ENCODE results near the gene PHF13. TPM values are rescaled to one million over a fixed set of nuclear protein-coding genes. Genes with fewer than 3 reads are reported as not detected.

Gene PHF13
- total and polyA plus RNA-seq, 12 donors: 3.7 to 12.2 (median 7.6) TPM

DNA sequence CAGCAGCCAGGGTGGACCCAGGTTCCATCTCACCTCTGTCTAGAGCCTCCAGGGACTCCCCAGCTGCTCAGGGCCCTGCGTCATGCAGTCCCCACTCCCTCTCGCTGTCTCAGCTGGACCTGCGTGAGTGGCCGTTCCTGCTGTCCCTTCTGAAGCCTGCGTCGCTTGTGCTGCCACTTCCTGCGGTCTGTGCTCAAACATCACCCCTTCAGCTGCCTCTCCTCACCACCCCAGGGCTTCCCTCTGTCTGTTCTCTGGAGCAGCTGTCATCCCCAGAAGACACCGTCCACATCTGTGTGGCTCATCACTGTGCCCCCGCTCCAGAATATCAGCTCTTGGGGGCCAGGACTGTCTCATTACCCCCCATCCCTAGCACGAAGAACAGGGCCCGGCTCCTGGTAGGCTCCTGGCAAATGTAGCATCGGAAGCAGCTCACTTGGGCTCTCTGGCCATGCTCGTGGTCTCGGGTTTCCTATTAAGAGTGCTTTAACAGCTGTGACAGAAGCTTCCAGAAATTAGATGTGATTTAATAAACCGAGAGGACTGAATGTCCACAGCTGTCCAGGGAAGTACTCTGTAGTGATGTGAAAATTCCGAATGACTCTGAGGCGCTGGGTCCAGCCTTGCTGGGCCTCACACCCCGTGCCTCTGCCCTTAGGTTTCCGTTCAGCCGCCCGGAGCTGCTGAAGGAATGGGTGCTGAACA lies 14.5 kb downstream of the PHF13 start:
- no peak for ATAC-seq
- H3K9me3 ChIP-seq: no peaks in the 10 kb centered on the region
- H3K4me3 ChIP-seq: no peak overlapping the region
- no peak for DNase-seq
- peaks cover 4 to 76% (median 26%) of the 10 kb centered on the region in 9 donors for H3K36me3 ChIP-seq
- peaks cover 8 to 26% (median 22%) of the 10 kb centered on the region in 9 donors for H3K4me1 ChIP-seq
- intact Hi-C loops (cut with DNase I): loop anchor here in 3 of 10 donors (5.0 kb wide), 3 partner anchors 56 to 76 kb away; partner anchors contain the start of genes NOL9 (in 1 of the 3) and TAS1R1 (in 1 of the 3)
- H3K27me3 ChIP-seq: no peaks in the 10 kb centered on the region
- 89 to 93% methylated on average over 21 of the region's 21 CpGs for WGBS, 2 donors
- no peak overlapping the region for H3K27ac ChIP-seq
- TF ChIP-seq, protein P1, sequence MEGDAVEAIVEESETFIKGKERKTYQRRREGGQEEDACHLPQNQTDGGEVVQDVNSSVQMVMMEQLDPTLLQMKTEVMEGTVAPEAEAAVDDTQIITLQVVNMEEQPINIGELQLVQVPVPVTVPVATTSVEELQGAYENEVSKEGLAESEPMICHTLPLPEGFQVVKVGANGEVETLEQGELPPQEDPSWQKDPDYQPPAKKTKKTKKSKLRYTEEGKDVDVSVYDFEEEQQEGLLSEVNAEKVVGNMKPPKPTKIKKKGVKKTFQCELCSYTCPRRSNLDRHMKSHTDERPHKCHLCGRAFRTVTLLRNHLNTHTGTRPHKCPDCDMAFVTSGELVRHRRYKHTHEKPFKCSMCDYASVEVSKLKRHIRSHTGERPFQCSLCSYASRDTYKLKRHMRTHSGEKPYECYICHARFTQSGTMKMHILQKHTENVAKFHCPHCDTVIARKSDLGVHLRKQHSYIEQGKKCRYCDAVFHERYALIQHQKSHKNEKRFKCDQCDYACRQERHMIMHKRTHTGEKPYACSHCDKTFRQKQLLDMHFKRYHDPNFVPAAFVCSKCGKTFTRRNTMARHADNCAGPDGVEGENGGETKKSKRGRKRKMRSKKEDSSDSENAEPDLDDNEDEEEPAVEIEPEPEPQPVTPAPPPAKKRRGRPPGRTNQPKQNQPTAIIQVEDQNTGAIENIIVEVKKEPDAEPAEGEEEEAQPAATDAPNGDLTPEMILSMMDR (IDR thresholded peaks at IDR 0.05): no peak

DNA sequence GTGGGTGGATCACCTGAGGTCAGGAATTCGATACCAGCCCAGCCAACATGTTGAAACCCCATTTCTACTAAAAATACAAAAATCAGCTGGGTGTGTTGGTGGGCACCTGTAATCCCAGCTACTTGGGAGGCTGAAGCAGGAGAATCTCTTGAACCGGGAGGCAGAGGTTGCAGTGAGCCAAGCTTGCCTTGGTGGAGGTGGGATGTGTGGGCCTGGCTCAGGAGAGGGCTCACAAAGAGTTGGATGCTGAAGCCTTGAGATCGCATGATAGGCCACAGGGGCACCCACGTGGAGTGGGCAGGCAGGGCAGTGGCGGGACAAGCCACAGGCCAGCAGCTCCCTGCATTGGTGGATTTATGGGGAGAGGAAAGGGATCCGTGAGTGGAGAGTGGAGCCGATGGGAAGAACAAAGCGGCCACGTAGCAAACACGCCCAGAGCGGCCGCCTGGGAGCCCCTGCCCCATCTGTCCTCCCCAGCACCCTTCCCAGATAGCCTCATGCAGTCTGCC lies 15.5 kb downstream of the PHF13 start:
- no peak for DNase-seq
- 91 to 96% methylated on average over 12 of the region's 12 CpGs for WGBS, 2 donors
- peaks cover 8 to 26% (median 22%) of the 10 kb centered on the region in 9 donors for H3K4me1 ChIP-seq
- no peak overlapping the region for H3K4me3 ChIP-seq
- H3K36me3 ChIP-seq: peaks cover 4 to 76% (median 32%) of the 10 kb centered on the region in 9 donors
- no peaks in the 10 kb centered on the region for H3K9me3 ChIP-seq
- H3K27me3 ChIP-seq: no peaks in the 10 kb centered on the region
- no peak for ATAC-seq
- TF ChIP-seq, protein P1 (IDR thresholded peaks at IDR 0.05): no peak
- no peak overlapping the region for H3K27ac ChIP-seq
- intact Hi-C loops (cut with DNase I): loop anchor here in 3 of 10 donors (5.0 kb wide), 3 partner anchors 57 to 77 kb away; partner anchors contain the start of genes NOL9 (in 1 of the 3) and TAS1R1 (in 1 of the 3)

DNA sequence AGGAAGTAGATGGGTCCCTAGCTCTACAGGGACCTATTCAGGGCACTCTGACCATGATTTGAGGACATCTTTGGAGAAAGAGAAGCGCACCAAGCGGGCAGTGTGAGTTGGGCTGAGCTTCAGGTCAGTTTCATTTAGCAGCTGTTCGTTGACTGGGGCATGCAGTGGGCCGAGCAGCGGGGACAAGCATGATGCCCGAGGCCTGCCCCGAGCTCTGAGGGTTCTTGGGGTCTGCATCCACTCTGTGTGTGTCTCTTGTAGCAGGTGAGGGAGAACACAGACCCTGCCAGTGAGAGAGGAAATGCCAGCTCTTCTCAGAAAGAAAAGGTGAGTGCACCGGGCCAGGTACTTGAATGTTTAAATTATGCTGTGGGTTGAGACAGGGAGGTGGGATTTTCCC lies 16.5 kb downstream of the PHF13 start:
- DNase-seq: no peak
- H3K4me3 ChIP-seq: no peak overlapping the region
- no peaks in the 10 kb centered on the region for H3K9me3 ChIP-seq
- intact Hi-C loops (cut with DNase I): loop anchor here in 2 of 10 donors (10.0 kb wide), 2 partner anchors 75 to 145 kb away; partner anchors contain the start of genes NOL9 (in 1 of the 2) and TAS1R1 (in 1 of the 2)
- TF ChIP-seq, protein P1 (IDR thresholded peaks at IDR 0.05): no peak
- peaks cover 7 to 20% (median 16%) of the 10 kb centered on the region in 9 donors for H3K4me1 ChIP-seq
- no peaks in the 10 kb centered on the region for H3K27me3 ChIP-seq
- peaks cover 4 to 86% (median 40%) of the 10 kb centered on the region in 9 donors for H3K36me3 ChIP-seq
- no peak overlapping the region for H3K27ac ChIP-seq
- ATAC-seq: no peak
- 94 to 95% methylated on average over 8 of the region's 8 CpGs for WGBS, 2 donors

DNA sequence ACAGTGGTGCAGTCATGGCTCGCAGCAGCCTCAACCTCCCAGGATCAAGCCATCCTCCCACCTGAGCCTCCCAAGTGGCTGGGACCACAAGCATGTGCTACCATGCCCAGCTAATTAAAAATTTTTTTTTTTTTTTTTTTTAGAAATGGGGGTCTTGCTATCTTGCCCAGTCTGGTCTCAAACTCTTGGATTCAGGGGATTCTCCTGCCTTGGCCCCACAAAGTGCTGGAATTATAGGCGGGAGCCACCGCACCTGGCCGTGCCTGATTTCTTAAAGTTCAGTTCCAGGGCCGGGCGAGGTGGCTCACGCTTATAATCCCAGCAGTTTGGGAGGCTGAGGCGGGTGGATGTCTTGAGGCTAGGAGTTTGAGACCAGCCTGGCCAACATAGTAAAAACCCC lies 17.5 kb downstream of the PHF13 start:
- Histone ChIP-seq H3K27me3 (no peaks in the 10 kb centered on the region), H3K36me3 (peaks cover 7 to 96% (median 49%) of the 10 kb centered on the region in 9 donors), H3K4me3 (no peak overlapping the region), H3K4me1 (peaks cover 4 to 17% (median 12%) of the 10 kb centered on the region in 9 donors), H3K9me3 (no peaks in the 10 kb centered on the region), H3K27ac (no peak overlapping the region)
- intact Hi-C loops (cut with DNase I): loop anchor here in 2 of 10 donors (10.0 kb wide), 2 partner anchors 76 to 146 kb away; partner anchors contain the start of genes NOL9 (in 1 of the 2) and TAS1R1 (in 1 of the 2)
- TF ChIP-seq, protein P1 (IDR thresholded peaks at IDR 0.05): no peak
- 98 to 100% methylated on average over 8 of the region's 8 CpGs for WGBS, 2 donors
- DNase-seq: no peak
- ATAC-seq: no peak
